Esophagus muscularis mucosa (tissue), 4 donors: ENCODE data around the gene PRKN. TPM values are rescaled to one million over a fixed set of nuclear protein-coding genes. Genes with fewer than 3 reads are reported as not detected.

Experiments used
- DNase-seq: peaks from one replicate; pipeline ENCODE4 v3.0.0-alpha.2; 2017; ENCODE audit errors: extremely low spot score
- H3K27ac ChIP-seq, 4 donors: fragments of 200-600 bp; sonication (generic); replicated peaks in 1 of 4; 1 replicate in 3 of 4; 2 replicates in 1 of 4; pipeline ENCODE4 v1.5.1; 2016 to 2019; ENCODE audit warnings: mild to moderate bottlenecking in 1 of 4
- H3K27me3 ChIP-seq, 4 donors: fragments of 200-600 bp; sonication (generic); one replicate each; pipeline versions ENCODE4 v1.5.1 to v1.6.0; 2016 to 2019
- H3K36me3 ChIP-seq, 4 donors: fragments of 200-600 bp; sonication (generic); one replicate each; pipeline ENCODE4 v1.5.1; 2016 to 2019
- H3K4me1 ChIP-seq, 4 donors: fragments of 200-600 bp; sonication (generic); one replicate each; pipeline ENCODE4 v1.5.1; 2016 to 2019
- H3K4me3 ChIP-seq, 4 donors: fragments of 200-600 bp; sonication (generic); 1 replicate in 2 of 4; 2 replicates in 2 of 4; pipeline ENCODE4 v1.5.1; 2016 to 2019; ENCODE audit warnings: mild to moderate bottlenecking in 4 of 4, moderate library complexity in 1 of 4
- H3K9me3 ChIP-seq, 4 donors: fragments of 200-600 bp; sonication (generic); 1 replicate in 3 of 4; 2 replicates in 1 of 4; pipeline ENCODE4 v1.5.1; 2016 to 2019
- EP300 ChIP-seq: sonication (generic); formaldehyde crosslinking; IDR thresholded peaks from one replicate; pipeline ENCODE4 v1.6.1; 2017; ENCODE audit warnings: antibody characterized with exemption
- POLR2A ChIP-seq: fragments of 450-650 bp; IDR thresholded peaks from one replicate; pipeline ENCODE4 v1.6.1; 2017; ENCODE audit warnings: antibody characterized with exemption, moderate library complexity, mild to moderate bottlenecking, low read depth
- POLR2AphosphoS5 ChIP-seq, 2 donors: sonication (generic); formaldehyde crosslinking; IDR thresholded peaks; one replicate each; pipeline ENCODE4 v1.6.1; 2017; ENCODE audit warnings: antibody characterized with exemption in 2 of 2
- WGBS: methylation state at CpG from one replicate; pipeline ENCODE4 v1.1.5; 2018; 5-methylcytosine and 5-hydroxymethylcytosine counted together
- intact Hi-C: fragments of 100-400 bp; cut with DNase I; formaldehyde crosslinking; loops from one replicate; pipeline ENCODE4 v1.15.1; 2023
- total RNA-seq, 4 donors: library from RNA; depleted of rRNA; stranded (reverse); fragments of >200 nt; gene quantifications; one replicate each; pipeline versions ENCODE4 v1.1.0 to v1.2.1, GENCODE V29; 2016
- TF ChIP-seq, protein P1 (sequence below), 3 experiments: fragments of 200-600 bp in 2 of 3; fragments of 450-650 bp in 1 of 3; sonication (generic) in 2 of 3; IDR thresholded peaks; one replicate each; pipeline ENCODE4 v1.5.1; 2017 to 2019; ENCODE audit warnings: antibody characterized with exemption in 3 of 3, mild to moderate bottlenecking in 2 of 3, moderate library complexity in 1 of 3

The PRKN gene
- total RNA-seq, 4 donors from 2014 or later, result 9.6 to 14.5 (median 10.8) TPM

GRCh38 chr6:161356167-161356854 lies 1371.3 kb downstream of the PRKN start:
- no peak for DNase-seq
- Histone ChIP-seq H3K27ac (no peak overlapping the region), H3K36me3 (peaks cover 0 to 3% (median 0%) of the 10 kb centered on the region in 4 donors), H3K27me3 (no peaks in the 10 kb centered on the region), H3K9me3 (no peaks in the 10 kb centered on the region), H3K4me3 (no peak overlapping the region), H3K4me1 (peaks cover 0 to 3% (median 0%) of the 10 kb centered on the region in 4 donors)
- intact Hi-C loops, result no loop called here
- WGBS, result 94% methylated on average over 21 of the region's 21 CpGs
- TF ChIP-seq, protein P1, sequence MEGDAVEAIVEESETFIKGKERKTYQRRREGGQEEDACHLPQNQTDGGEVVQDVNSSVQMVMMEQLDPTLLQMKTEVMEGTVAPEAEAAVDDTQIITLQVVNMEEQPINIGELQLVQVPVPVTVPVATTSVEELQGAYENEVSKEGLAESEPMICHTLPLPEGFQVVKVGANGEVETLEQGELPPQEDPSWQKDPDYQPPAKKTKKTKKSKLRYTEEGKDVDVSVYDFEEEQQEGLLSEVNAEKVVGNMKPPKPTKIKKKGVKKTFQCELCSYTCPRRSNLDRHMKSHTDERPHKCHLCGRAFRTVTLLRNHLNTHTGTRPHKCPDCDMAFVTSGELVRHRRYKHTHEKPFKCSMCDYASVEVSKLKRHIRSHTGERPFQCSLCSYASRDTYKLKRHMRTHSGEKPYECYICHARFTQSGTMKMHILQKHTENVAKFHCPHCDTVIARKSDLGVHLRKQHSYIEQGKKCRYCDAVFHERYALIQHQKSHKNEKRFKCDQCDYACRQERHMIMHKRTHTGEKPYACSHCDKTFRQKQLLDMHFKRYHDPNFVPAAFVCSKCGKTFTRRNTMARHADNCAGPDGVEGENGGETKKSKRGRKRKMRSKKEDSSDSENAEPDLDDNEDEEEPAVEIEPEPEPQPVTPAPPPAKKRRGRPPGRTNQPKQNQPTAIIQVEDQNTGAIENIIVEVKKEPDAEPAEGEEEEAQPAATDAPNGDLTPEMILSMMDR (IDR thresholded peaks at IDR 0.05), result no peak
- no peak for TF ChIP-seq EP300
- no peak for TF ChIP-seq POLR2A
- no peak for TF ChIP-seq POLR2AphosphoS5 (IDR thresholded peaks at IDR 0.05)

GRCh38 chr6:161355696-161356095 lies 1371.9 kb downstream of the PRKN start:
- Histone ChIP-seq H3K9me3 (no peaks in the 10 kb centered on the region), H3K4me3 (no peak overlapping the region), H3K36me3 (peaks cover 0 to 3% (median 0%) of the 10 kb centered on the region in 4 donors), H3K27ac (no peak overlapping the region), H3K27me3 (no peaks in the 10 kb centered on the region), H3K4me1 (peaks cover 0 to 3% (median 0%) of the 10 kb centered on the region in 4 donors)
- intact Hi-C loops, result no loop called here
- TF ChIP-seq POLR2AphosphoS5 (IDR thresholded peaks at IDR 0.05), result no peak
- TF ChIP-seq, protein P1 (IDR thresholded peaks at IDR 0.05), result no peak
- TF ChIP-seq POLR2A, result no peak
- DNase-seq, result no peak
- WGBS, result 82% methylated on average over 10 of the region's 10 CpGs

DNA sequence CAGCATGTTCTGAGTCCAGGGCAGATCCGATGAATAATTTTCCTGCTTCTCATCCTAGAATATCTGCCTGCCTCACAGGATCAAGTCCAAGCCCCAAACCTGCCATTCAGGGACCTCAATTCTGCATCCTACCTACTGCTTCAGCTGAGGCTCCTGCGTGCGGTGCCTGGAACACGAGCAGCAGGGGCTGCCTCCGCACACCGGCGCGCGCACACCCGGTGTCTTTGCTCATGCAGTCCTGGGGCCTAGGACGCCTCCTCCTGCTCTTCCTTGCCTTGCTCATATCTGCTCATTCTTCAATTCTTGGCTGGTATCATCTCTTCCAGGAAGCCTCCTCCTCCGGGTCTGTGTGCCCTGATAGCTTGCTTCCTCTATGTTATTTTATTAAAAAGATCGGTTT lies 1372.6 kb downstream of the PRKN start:
- Histone ChIP-seq H3K36me3 (peaks cover 0 to 3% (median 0%) of the 10 kb centered on the region in 4 donors), H3K4me3 (no peak overlapping the region), H3K27ac (no peak overlapping the region), H3K27me3 (no peaks in the 10 kb centered on the region), H3K4me1 (peaks cover 0 to 3% (median 0%) of the 10 kb centered on the region in 4 donors), H3K9me3 (no peaks in the 10 kb centered on the region)
- intact Hi-C loops, result no loop called here
- no peak for DNase-seq
- WGBS, result 93% methylated on average over 10 of the region's 13 CpGs
- TF ChIP-seq EP300, result no peak

- H3K4me3 ChIP-seq, result no peak overlapping the region
- 95% methylated on average over 12 of the region's 12 CpGs for WGBS
- H3K27me3 ChIP-seq, result no peaks in the 10 kb centered on the region
- intact Hi-C loops, result no loop called here
- H3K9me3 ChIP-seq, result no peaks in the 10 kb centered on the region
- TF ChIP-seq POLR2A (no peak), EP300 (no peak), POLR2AphosphoS5 (IDR thresholded peaks at IDR 0.05) (no peak)
- TF ChIP-seq, protein P1 (IDR thresholded peaks at IDR 0.05), result no peak
- DNase-seq, result no peak
- peaks cover 0 to 3% (median 0%) of the 10 kb centered on the region in 4 donors for H3K36me3 ChIP-seq
- no peak overlapping the region for H3K27ac ChIP-seq
- peaks cover 0 to 3% (median 0%) of the 10 kb centered on the region in 4 donors for H3K4me1 ChIP-seq
Measured at GRCh38 chr6:161354276-161354840, 1373.2 kb downstream of the PRKN start.

GRCh38 chr6:161353208-161353613 lies 1374.4 kb downstream of the PRKN start:
- H3K27me3 ChIP-seq, result no peaks in the 10 kb centered on the region
- H3K36me3 ChIP-seq, result no peaks in the 10 kb centered on the region
- intact Hi-C loops, result no loop called here
- TF ChIP-seq POLR2A (no peak), EP300 (no peak), POLR2AphosphoS5 (IDR thresholded peaks at IDR 0.05) (no peak)
- H3K9me3 ChIP-seq, result no peaks in the 10 kb centered on the region
- 70% methylated on average over 11 of the region's 11 CpGs for WGBS
- H3K4me1 ChIP-seq, result no peaks in the 10 kb centered on the region
- H3K27ac ChIP-seq, result no peak overlapping the region
- H3K4me3 ChIP-seq, result no peak overlapping the region
- no peak for DNase-seq
